D341Med (cell line): ENCODE data around the gene ARHGEF16.

Source experiments
- DNase-seq: peaks from one replicate; pipeline ENCODE4 v3.0.0; 2012; ENCODE audit warnings: low spot score

The ARHGEF16 gene

GRCh38 chr1:3502641-3503524, 48.4 kb downstream of the ARHGEF16 start:
- DNase-seq, result no peak

- DNase-seq, result no peak
Observed at GRCh38 chr1:3503525-3503886, 49.0 kb downstream of the ARHGEF16 start.

DNA sequence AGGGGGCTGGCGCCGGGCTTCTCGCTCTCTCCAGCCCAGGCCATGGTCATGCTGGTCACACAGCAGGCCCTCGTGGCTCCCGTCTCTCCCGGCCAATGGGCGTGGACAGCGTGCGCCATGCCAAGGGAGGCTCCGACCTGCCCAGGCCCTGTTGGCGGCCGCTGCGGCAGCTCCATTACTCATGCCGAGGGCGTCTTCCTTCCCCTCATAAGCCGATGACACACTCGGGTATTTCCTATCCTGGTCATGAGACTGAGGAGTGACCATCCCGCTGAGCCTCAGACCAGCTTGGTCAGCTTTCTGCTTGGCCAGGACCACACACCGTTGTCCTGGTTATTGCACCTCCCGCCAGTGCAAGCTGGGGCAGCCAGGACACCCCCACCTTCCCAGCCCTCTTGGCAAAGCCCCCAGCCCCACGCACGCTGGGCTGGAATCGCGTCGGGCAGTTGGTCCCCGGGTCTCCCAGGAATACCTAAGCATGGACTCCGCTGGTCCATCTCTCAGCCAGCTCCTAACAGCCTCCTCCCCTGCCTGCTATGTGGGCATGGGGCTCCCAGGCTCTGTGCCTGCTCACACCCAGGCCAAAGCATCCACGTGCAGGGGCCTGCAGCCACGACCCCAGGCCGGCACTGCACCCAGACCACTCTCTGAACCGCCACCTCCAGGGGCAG, 49.8 kb downstream of the ARHGEF16 start:
- no peak for DNase-seq

- no peak for DNase-seq
Observed at GRCh38 chr1:3504822-3505153, 50.3 kb downstream of the ARHGEF16 start.

DNA sequence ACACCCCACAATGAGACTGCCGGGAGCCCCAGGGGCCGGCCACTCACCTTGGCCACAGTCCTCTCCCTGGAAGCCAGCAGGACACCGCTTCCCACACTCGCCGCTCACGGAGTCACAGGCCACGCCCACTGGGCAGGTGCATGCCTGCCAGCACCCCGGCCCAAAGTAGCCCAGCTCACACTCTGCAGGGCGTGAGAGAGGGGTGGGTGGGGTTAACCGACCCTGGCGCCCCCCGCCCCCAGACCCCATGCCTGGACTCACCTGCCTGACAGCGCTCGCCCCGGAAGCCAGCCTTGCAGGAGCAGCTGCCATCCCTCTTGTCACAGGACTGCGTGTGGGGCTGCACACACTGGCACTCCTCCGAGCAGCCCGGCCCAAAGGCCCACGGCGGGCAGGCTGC, 50.7 kb downstream of the ARHGEF16 start:
- no peak for DNase-seq

DNA sequence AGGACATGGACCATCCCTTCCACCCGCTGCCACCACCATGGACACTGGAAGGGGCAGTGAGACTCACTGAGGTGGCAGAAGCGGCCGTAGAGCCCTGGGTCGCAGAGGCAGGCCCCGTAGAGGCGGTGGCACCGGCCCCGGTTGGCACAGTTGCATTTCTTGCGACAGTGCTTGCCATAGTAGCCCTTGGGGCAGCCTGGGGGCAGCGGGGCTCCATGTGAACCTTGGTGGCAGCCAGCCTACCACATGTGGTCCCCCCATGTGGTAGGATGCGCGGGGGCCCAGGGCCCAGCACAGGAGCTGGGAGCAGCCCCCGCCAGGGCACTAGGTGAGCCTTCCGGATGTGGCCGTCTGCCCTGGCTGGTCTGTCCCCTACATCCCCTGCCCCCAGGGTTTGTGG, 51.6 kb downstream of the ARHGEF16 start:
- DNase-seq, result no peak

DNA sequence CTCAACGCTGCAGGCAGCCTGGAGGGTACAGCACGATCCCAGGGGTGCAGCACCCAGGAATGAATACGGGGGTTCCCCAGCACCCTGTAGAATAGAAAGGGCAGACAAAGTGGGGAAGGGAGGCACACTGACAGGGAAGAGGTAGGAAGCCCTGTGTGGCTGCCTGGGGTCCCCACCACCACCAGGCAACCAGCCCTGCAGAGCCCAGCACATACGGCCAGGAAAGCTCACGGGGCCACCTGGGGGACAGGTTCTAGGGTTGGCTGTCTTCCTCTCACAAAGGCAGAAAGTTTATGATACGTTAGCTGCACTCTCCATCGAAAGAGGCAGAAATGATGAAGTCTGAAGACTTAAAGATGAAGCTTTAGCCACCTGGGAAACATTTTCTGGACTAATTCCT, 52.5 kb downstream of the ARHGEF16 start:
- DNase-seq, result no peak

- no peak for DNase-seq
Observed at GRCh38 chr1:3507636-3508275, 53.3 kb downstream of the ARHGEF16 start.

DNA sequence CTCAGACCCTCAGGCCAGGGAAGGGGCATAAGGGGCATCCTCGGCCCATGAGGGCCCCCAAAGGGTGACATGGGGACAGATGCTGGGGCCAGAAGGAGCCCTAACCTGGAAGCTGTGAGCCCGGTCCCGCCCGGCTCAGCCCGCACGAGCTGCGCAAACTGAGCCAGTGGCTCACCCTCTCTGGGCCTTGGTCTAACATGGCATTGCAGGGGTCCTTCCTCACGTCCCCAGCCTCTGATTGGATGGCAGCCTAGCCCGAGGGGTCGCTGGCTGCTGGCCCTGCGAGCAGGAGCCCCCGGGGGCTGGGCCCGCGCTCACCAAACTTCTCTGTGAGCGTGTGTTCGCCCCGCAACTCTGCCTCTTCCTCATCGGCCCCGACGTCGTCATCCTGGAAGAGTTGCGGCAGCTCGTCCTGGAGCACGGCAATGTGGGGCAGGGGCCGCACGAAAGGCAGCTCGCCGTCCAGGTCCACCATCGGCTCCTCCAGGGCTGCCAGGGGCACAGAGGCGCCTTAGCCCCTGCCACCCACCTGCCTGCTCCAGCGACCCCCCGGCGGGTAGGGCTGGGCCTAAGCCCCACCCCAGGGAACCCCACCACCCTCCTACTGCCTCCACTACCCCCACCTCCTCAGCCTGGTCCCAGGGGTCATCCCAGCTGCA, 54.4 kb downstream of the ARHGEF16 start:
- DNase-seq, result no peak

DNA sequence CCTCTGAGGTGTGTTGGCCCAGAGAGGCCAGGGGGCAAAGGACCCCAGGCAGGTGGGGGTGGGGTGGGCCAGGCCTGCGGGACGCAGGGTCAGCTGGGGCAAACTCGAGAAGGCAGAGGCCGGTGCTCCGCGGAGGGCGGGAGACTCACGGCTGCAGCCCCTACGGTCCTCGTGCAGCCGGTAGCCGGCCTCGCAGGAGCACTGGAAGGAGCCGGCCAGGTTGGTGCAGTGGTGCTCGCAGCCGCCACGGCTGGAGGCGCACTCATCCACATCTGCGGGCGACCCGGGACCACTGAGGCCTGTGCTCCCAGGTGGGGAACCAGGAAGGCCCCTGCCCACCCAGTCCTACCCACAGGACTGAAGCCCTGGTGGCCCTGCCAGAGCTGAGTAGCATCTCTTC, 55.3 kb downstream of the ARHGEF16 start:
- DNase-seq, result no peak

- DNase-seq, result no peak
Observed at GRCh38 chr1:3510136-3510955, 55.9 kb downstream of the ARHGEF16 start.

DNA sequence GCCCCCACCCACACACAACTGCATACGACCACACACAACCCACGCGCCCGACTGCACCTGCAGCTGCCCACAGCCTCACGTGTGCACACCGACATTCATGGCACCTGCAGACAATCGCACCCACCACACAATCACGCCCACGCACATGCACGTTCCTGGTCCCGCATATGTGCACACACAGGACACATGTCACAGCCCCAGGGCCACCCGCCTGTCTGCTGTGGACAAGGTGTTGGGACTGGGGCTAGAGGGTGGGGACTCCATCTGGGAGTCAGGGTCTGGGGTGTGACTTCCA, 56.4 kb downstream of the ARHGEF16 start:
- DNase-seq, result no peak

DNA sequence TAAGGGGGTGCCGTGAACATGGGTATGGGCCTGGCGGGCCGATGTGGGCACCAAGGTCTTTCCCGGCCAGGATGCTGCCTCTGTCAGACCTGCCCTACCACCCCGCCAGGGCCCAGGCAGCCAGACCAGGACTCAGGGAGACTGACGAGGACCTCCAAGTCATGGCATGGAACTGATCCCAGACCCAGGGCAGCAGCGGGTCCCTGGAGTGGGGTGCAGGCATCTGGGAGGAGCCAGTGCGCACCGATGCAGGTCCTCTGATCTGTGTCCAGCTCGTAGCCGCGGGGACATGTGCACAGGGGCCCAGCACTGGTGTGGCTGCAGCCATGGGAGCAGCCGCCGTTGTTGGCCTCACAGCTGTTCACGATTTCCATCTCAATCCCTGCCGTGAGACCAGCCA, 56.8 kb downstream of the ARHGEF16 start:
- no peak for DNase-seq

GRCh38 chr1:3511856-3512255, 57.4 kb downstream of the ARHGEF16 start:
- no peak for DNase-seq

DNA sequence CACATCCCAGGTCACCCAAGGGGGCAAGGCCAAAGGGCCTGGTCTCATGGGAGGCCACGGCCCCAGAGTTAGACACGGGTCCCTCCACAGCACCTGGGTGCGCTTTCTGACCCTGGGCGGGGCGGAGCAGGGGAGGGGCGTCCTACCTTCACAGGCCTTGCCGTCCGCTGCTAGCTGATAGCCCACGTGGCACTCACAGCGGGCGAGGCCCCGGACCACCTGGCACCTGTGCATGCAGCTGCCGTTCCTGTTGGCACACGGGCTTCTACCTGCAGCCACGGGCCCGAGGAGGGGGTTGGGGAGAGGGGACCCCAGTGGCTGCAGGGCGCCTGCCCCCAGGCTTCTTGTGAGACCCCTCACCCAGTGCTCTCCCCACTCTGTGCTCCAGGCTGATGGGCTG, 59.9 kb downstream of the ARHGEF16 start:
- DNase-seq, result no peak

GRCh38 chr1:3515272-3515671, 60.8 kb downstream of the ARHGEF16 start:
- no peak for DNase-seq

DNA sequence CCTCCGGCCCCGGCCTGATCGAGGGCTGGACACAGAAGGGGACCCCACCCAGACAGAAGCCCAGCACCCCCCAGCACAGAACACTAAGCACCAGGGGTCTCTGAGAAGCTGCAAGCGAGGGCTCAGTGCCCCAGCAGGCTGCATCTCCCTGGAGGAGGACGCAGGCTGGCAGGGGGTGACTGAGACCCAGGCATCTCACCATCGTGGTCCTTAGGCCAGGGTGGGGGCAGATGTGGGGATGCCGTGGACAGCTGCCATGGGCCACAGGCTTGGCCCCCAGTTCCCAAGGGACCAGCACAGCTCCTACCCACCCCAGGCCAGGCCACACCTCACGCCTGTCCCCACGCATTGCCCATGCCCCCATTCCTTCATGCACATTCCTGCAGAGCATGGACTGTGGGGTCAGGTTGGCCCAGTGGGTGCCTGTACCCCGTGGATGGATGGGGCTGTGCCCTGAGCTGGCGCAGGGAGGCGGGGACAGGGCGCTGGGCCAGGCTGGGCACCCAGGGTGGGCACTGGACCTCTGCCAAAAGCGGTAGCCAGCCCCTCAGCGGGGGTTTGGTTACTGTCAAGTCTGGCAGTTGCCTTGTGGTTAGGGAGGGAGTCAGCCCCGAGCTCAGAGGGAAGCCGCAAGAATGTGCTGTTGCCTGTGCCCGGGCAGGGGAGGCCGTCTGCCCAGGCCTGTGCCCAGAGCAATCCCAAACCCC, 61.5 kb downstream of the ARHGEF16 start:
- DNase-seq, result no peak

GRCh38 chr1:3516481-3516869, 62.0 kb downstream of the ARHGEF16 start:
- DNase-seq, result no peak

GRCh38 chr1:3516911-3517675, 62.6 kb downstream of the ARHGEF16 start:
- DNase-seq, result no peak

- DNase-seq, result no peak
Observed at GRCh38 chr1:3518256-3518655, 63.8 kb downstream of the ARHGEF16 start.

DNA sequence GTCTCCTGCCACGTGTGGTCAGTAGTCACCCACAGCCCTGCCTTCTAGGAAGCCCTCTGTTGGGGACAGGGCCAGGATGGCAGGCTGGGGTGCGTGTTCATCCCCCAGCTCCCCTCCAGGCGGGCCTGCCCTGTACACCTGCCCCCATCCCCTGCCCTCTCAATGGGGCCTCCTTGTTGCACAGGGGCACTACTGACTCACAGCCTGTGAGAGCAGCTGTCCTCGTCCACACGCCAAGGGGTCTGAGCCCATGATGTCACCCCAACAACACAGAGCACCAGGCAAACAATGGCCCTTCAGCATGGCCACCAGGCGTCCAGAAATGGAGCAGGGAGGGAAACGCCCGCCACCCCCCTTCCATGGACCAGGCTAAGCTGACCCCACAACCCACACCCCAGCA, 64.3 kb downstream of the ARHGEF16 start:
- DNase-seq, result no peak
